K562 (cell line): ENCODE data around the gene ADSS1. TPM values are rescaled to one million over a fixed set of nuclear protein-coding genes. Genes with fewer than 3 reads are reported as not detected.

Experiments
- ATF2 ChIP-seq: sonication (generic); formaldehyde crosslinking; IDR thresholded peaks from 2 replicates; pipeline ENCODE4 v1.8.1; 2022; ENCODE audit warnings: missing genetic modification reagents
- BRCA1 ChIP-seq, 2 experiments: fragments of 450-650 bp in 1 of 2; sonication (generic) in 1 of 2; formaldehyde crosslinking in 1 of 2; IDR thresholded peaks; 2 replicates each; pipeline versions ENCODE4 v1.5.0 to v1.6.1; 2017 to 2020; ENCODE audit warnings: mild to moderate bottlenecking in 1 of 2, missing genetic modification reagents in 1 of 2
- CREM ChIP-seq: IDR thresholded peaks from 2 replicates; pipeline ENCODE4 v1.6.1; 2014; ENCODE audit warnings: antibody characterized with exemption, low read depth
- HNRNPH1 ChIP-seq: fragments of 200-400 bp; formaldehyde crosslinking; optimal IDR thresholded peaks from 2 replicates; pipeline ENCODE3; 2017; ENCODE audit warnings: low read depth, mild to moderate bottlenecking, low read length, moderate library complexity
- HNRNPK ChIP-seq: fragments of 200-400 bp; formaldehyde crosslinking; IDR thresholded peaks from one replicate; pipeline ENCODE4 v1.6.1; 2018; ENCODE audit warnings: mild to moderate bottlenecking, low read depth, low read length; ENCODE audit not compliant: poor library complexity, severe bottlenecking
- KLF6 ChIP-seq: fragments of 250-450 bp; sonication (Bioruptor Pico); IDR thresholded peaks from 2 replicates; pipeline ENCODE4 v1.4.0; 2020; ENCODE audit warnings: mild to moderate bottlenecking, moderate library complexity, borderline replicate concordance
- L3MBTL2 ChIP-seq: fragments of 450-650 bp; IDR thresholded peaks from 2 replicates; pipeline ENCODE4 v1.6.1; 2016; ENCODE audit warnings: mild to moderate bottlenecking, moderate library complexity
- MBD1 ChIP-seq: fragments of 250-450 bp; sonication (Bioruptor Pico); IDR thresholded peaks from 2 replicates; pipeline ENCODE4 v1.8.0; 2022; ENCODE audit warnings: inconsistent platforms
- NKRF ChIP-seq: fragments of 450-650 bp; IDR thresholded peaks from 2 replicates; pipeline ENCODE4 v1.6.1; 2016; ENCODE audit warnings: borderline replicate concordance
- RBBP5 ChIP-seq: fragments of 200-600 bp; sonication (generic); IDR thresholded peaks from 2 replicates; pipeline ENCODE4 v1.6.1; 2012; ENCODE audit warnings: borderline replicate concordance, mild to moderate bottlenecking, low read length, control low read depth, inconsistent platforms; ENCODE audit not compliant: insufficient read depth, poor library complexity, severe bottlenecking
- SFPQ ChIP-seq: fragments of 200-400 bp; formaldehyde crosslinking; IDR thresholded peaks from 2 replicates; pipeline ENCODE4 v1.6.1; 2017; ENCODE audit warnings: mild to moderate bottlenecking, low read depth, low read length, moderate library complexity
- SMAD3 ChIP-seq: fragments of 450-650 bp; formaldehyde crosslinking; conservative IDR thresholded peaks from 2 replicates; pipeline ENCODE4 v1.4.0; 2020; ENCODE audit warnings: mild to moderate bottlenecking
- SNRNP70 ChIP-seq: fragments of 200-400 bp; formaldehyde crosslinking; optimal IDR thresholded peaks from 2 replicates; pipeline ENCODE3; 2017; ENCODE audit warnings: low read depth, low read length
- TAL1 ChIP-seq: fragments of 450-650 bp; IDR thresholded peaks from 2 replicates; pipeline ENCODE4 v1.6.1; 2016; ENCODE audit warnings: mild to moderate bottlenecking
- TEAD2 ChIP-seq: fragments of 450-650 bp; IDR thresholded peaks from 2 replicates; pipeline ENCODE4 v1.6.1; 2016; ENCODE audit warnings: missing genetic modification characterization, control low read depth, missing compliant biosample characterization
- TRIM24 ChIP-seq, 2 experiments: fragments of 450-650 bp; IDR thresholded peaks; 2 replicates each; pipeline ENCODE4 v1.6.1; 2016
- XRCC4 ChIP-seq: IDR thresholded peaks from one replicate; pipeline ENCODE4 v1.6.1; 2011; ENCODE audit not compliant: insufficient read depth, insufficient read length; ENCODE audit errors: extremely low read depth
- ZC3H11A ChIP-seq: IDR thresholded peaks from 2 replicates; pipeline ENCODE4 v1.6.1; 2012; ENCODE audit warnings: low read depth, low read length, improper control_type of control experiment
- ZNF146 ChIP-seq: IDR thresholded peaks from one replicate; pipeline ENCODE4 v1.6.1; 2018; ENCODE audit warnings: missing compliant biosample characterization; ENCODE audit not compliant: unreplicated experiment
- ZNF197 ChIP-seq: fragments of 200-800 bp; sonication (Bioruptor generic); IDR thresholded peaks from 2 replicates; pipeline ENCODE4 v1.6.1; 2016; ENCODE audit warnings: low read depth, missing genetic modification characterization, missing compliant biosample characterization
- ZNF408 ChIP-seq: fragments of 250-450 bp; sonication (Bioruptor Pico); IDR thresholded peaks from 2 replicates; pipeline ENCODE4 v1.4.0; 2020; ENCODE audit warnings: low read depth, mild to moderate bottlenecking, moderate library complexity
- polyA plus RNA-seq, 8 experiments: library from polyadenylated mRNA; depleted of rRNA in 4 of 8; stranded (reverse) in 5 of 8; unstranded in 3 of 8; fragments of >200 nt; fragmentation: Nextera tagmentation in 2 of 8; fragmentation: Illumina TruSeq in 1 of 8; extraction: Ambion mirVana in 2 of 8; extraction: Trizol in 1 of 8; gene quantifications; 2 replicates each; pipeline versions ENCODE4 v1.2.1 to v1.2.3, GENCODE V29; 2011 to 2014; ENCODE audit warnings: inconsistent platforms in 1 of 8, missing spikeins in 1 of 8
- total RNA-seq, 7 experiments: library from RNA; depleted of rRNA in 6 of 7; stranded (reverse); fragments of >200 nt in 6 of 7; fragmentation: Illumina TruSeq in 2 of 7; extraction: Trizol in 2 of 7; gene quantifications; 2 replicates each; pipeline versions ENCODE4 v1.2.1 to v1.2.3, GENCODE V29; 2011 to 2021; ENCODE audit warnings: low replicate concordance in 1 of 7

Gene ADSS1
- total and polyA plus RNA-seq, 9 of the 15 experiments (the other 6 are each of a cell fraction or from before 2014, with no cell fraction given) = 0.53 to 5.9 (median 3.9) TPM

GRCh38 chr14:104752735-104753527 lies 28.9 kb downstream of the ADSS1 start, which contains the start of gene SIVA1 (continued):
- TF ChIP-seq L3MBTL2 = peak; percentile 55
- TF ChIP-seq ATF2 (CRISPR knock-in tag) = no peak
- no peak for TF ChIP-seq SFPQ
- TF ChIP-seq ZC3H11A = no peak
- no peak for TF ChIP-seq HNRNPK
- no peak for TF ChIP-seq MBD1
- TF ChIP-seq ZNF408 = no peak
- peak; percentile 88 for TF ChIP-seq RBBP5
- TF ChIP-seq ZNF146 (CRISPR knock-in tag) = no peak
- no peak for TF ChIP-seq SMAD3
- no peak for TF ChIP-seq BRCA1 (IDR thresholded peaks at IDR 0.05)
- TF ChIP-seq BRCA1 (CRISPR knock-in tag; IDR thresholded peaks at IDR 0.05) = no peak
- no peak for TF ChIP-seq HNRNPH1
- peak; percentile 65; the same call in 1 of the 2 replicates for TF ChIP-seq NKRF
- no peak for TF ChIP-seq TRIM24 (IDR thresholded peaks at IDR 0.05)
- no peak for TF ChIP-seq ZNF197 (CRISPR knock-in tag)
- no peak for TF ChIP-seq TAL1
- no peak for TF ChIP-seq XRCC4
- no peak for TF ChIP-seq SNRNP70
- no peak for TF ChIP-seq KLF6 (CRISPR knock-in tag)
- peak; percentile 98 for TF ChIP-seq CREM
- no peak for TF ChIP-seq TEAD2 (tag)
